Measurements from ENCODE around the gene ACTBL2.
"Not testable (repeated sequence)": the region's sequence is repeated elsewhere in the genome, so short reads cannot be mapped to it uniquely, and the experiment has no call there.

Gene ACTBL2

DNA sequence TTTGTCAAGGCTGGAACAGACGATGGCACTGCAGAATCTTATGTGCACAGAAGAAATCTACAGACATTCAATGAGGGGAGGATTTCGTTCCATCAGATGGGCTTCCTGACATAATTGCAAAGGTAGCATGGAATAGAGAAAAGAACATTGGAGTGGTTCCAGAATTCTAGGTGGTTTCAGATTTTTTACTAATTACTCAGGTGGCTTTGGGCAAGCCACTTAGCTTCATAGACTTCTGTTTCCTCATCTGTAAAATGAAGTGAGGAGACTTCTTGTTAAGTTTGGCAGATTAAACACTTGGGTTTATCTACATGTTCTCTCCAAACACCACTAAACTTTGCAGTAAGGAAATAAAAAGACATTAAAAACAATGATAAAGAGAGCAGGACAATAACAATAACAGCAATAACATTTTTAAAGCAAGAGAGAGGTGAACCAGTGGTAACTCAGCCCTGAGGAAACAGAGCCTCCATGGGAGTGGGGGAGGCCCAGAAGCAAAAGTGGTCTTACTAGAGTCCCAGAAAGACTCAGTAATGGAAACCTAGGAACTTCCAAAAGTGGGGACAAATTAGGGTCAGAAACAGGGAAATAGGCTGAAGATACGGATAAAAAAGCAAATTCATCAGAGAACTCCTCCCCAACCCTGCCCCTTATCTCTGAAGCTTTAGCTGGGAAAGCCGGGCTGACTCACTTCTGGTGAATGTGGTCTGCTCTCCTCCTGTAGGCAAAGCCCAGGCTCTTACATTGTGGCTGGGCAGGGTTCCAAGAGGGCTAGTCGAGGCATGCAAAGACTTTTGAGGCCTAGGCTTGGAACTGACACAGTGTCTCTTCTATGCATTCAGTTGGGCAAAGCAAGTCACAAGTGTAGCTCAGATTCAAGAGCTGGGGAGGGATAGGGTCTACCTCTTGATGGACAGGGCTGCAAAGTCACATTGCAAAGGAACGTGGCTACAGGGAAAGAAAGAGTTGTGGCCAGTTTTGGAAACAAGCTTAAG is 11.8 kb upstream of the ACTBL2 start:
- DNase-seq, result no peak

DNA sequence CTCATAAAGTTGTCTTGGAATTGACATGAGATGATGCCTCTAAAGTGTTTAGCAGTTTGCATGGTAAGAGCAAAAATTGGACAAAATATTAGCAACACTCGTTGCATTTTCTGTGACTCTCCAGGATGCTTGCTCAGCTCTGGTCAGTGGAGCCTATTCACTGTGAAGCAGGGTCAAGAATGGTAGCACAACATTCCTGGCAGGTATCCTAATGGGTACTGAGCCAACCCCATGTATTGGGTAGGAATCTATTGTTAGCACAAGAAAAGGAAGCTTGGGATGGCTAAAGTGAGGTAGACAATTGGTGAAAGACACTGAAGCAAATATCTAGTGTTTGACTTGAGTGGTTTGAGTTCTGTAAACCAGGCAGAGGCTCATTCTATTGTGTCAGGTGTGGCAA is 10.4 kb upstream of the ACTBL2 start:
- no peak for DNase-seq

GRCh38 chr5:57492632-57493031 is 10.0 kb upstream of the ACTBL2 start:
- DNase-seq, result no peak

DNA sequence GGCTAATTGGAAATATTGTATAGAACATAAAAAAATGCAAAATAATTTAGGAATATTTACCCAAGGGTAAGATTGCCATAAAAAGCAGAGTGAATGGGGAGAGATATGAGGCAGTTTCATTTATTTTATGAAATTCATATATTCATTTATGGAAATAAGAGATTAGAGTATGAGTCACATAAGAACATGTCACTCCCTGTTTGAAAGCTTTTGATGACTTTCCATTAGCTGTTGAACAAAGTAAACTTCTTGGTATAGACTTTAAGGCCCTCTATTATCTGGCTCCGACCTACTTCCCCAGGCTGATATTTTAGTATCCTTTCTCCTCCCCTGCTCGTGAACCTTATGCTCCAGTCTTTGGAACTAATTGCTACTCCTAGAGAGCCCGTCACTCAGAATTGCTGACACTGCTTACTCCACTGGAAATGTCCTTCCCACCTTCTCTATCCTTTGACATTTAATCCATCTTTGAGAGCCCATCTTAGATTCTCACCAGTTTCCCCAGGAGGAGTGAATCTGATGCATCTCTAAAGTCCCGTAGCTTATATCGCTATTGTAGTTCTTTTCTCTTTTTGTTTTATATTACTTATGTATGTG is 8.9 kb upstream of the ACTBL2 start:
- DNase-seq, result no peak

DNA sequence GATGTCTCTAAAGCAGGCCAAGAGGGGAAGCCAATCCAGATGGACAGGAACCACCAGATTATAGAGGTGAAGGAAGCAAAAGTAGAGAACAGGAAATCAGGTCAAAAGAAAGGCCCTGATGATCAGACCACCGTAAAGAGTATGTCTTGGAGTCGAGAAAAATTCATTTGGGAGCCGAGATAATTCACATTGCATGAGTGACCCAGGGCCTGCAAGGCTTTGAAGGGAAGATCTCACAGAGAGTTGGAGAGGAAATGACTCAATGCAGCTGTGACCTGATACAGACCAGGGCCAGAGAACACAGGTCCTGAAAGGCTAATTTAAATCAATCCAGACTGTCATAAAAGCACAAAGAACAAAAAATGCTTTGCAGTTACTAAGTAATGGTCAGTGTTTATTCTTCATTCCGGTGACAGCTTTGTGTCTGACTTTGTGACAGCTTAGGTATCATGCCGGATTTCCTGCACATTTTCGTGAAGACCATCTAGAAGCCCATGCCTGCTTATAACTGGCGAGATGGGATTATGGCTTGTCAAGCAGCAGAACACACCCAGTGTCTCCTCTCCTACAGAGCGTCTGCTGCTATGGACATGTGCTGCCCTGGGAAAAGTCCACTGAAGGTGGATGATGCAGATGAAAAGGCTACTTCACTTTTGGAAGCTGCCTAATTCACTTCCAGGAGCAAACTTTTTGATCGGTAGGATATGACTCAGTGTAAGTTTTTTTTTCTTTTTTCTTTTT is 5.8 kb upstream of the ACTBL2 start:
- DNase-seq, result no peak

GRCh38 chr5:57486027-57486602 is 3.5 kb upstream of the ACTBL2 start:
- no peak for DNase-seq

DNA sequence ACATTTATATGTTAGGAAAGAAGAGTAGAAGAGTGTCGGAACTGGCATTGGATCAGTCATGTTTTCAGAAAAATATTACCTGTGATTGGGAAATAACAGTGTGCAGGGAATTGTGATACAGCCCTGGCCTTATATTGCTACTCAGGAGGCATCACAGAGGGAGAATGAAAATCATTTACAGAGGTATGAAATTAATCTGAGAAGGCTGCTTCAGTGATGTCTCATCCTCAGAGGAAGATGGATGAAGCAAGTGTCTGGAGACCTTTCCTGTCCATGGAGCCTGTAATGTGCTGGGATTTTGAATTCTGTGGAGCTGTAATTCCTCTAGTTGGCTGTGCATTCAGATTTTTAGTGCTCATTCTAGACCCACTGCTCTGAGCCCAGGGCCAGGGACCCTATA is 3.8 kb downstream of the ACTBL2 start:
- DNase-seq, result no peak

DNA sequence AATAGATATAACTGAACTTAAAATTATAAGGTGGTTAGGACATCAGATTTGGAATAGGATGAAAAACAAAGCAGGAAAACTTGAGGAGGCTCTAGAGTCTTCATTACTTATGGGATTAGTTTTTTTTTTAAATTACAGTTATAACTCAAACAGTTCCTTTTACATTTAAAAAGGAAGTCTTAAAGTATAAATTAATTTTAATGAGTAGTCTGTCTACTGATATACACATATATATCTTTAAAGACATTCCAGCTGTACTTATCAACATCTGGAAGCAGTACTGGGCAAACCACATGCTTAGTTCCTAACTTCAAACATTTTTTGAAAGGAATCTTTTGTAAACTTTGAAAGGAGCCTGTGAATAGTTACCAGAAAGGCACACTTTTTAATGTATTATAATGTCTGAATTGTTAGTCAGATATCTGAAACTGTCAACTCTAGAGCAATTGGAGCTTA is 6.0 kb downstream of the ACTBL2 start:
- no peak for DNase-seq

DNA sequence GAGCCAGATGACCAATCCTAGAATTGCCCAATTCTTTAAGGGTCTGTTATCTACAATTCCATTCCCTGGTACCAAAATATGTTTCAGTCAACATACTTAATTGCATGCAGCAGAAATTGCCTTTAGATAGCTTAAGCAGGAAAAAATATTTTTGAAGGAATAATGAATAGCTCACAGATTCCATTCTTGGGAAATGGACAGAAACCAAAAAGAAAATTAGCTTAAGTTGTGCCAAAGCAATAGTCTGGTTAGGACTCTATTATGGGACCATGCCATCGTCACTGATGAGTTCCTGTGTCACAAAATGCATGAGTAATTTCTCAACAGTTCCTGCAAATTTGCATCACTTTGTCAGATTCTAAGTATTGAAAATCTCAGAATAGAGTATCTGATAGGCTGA is 12.3 kb downstream of the ACTBL2 start:
- no peak for DNase-seq

- DNase-seq, result no peak
Measured at GRCh38 chr5:57468481-57469163, 14.0 kb downstream of the ACTBL2 start.

- DNase-seq, result no peak
Measured at GRCh38 chr5:57466544-57466943, 16.1 kb downstream of the ACTBL2 start.

GRCh38 chr5:57460056-57460455 is 22.6 kb downstream of the ACTBL2 start:
- not testable (repeated sequence) for DNase-seq

- DNase-seq, result no peak
Measured at GRCh38 chr5:57458443-57458842, 24.2 kb downstream of the ACTBL2 start.

- no peak for DNase-seq
Measured at GRCh38 chr5:57456531-57457135, 26.0 kb downstream of the ACTBL2 start.

DNA sequence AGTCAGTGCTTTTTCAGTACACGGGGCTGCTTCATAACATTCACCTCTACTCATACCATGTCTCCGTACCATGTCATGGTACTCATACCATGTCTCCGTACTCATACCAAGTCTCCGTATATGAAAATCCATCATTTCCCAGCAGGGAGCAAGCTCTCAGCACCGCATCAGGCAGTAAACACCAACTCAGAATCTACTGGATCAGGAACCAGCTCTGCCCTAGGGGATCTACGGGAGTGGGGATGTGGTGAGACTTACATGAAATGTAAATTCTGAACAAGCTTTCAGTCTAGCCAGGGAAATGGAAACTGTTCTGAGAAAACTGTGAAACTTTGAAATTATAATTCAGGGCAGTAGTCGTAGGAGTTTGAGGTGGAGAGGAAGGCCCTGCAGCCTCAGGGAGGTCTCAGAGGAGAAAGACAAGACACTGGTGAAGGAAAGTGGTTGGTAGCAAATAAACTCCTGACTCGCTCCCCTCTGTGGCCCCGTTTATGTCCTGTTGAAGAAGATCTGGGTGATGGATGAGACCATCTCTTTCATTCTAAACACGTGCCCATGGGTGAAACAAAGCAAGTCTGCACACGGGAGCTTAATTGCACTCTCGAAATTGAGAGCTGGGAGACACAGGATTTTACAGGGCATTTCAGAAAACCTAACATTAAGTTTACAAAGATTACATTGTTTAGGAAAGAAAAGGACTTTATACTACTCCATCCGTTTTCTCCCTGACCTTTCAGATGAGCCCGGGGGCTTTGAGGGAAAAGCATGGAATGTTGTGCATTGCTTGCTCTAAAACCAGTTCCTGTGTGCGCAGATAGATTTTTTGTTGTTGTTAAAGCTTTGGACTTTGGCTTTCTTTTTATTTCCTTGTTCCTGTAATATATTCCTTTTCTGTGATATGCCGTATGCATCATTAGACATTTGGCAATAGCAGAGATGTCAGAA is 26.8 kb downstream of the ACTBL2 start:
- no peak for DNase-seq

DNA sequence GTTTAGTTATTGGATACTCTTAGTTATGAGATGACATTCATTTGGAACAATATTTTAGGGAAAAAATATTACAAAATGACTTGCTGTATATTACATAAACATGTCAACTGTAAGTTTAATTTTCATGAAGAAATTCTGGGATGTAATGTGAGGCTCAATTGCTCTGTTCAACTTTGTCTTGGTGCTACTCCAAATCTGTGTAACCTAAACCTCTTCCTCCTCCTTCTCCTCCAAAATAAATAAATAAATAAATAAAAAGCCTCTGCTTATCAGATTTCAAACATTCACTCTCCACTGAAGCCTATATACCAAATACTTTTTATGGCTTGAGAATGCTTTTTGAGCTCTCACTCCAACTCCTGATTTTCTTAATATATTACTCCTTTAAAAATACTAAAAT is 27.7 kb downstream of the ACTBL2 start:
- no peak for DNase-seq

DNA sequence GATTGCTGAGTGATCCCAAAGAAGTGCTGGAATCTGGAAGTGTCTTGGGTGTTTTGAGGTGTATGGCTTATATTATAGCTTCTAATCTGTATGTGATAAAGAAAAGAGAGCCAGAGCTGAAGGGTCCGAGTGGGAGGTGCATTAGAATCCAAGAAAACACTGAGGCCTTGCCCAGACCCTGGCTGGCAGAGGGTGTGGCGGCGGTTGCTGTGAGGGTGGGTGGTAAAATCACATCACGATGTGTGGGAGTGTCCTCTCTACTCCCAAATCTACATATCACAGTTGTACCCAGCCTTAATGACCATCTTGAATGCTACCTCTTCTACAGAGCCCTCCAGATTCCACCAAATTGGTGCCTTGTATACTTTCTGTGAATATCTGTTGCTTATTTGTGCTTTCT is 28.9 kb downstream of the ACTBL2 start:
- DNase-seq, result no peak

DNA sequence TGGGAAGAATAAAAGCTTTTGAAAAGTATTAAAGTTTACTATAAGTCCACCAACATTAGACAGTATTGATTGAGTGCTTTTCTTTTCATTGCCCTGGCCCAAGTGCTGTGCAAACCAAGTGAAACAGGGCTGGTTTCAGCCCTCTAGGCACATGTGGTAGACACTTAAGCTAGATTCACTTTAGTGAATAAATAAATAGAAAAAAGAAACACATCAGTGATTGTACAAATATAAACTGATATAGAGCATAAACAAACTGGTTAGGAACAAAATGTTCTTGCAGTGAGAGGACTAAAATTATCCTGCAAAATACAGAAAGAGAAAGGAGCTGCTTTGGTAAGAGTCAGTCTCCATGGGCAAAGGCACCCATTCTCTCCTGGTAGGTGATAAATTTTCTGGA is 29.7 kb downstream of the ACTBL2 start:
- no peak for DNase-seq

DNA sequence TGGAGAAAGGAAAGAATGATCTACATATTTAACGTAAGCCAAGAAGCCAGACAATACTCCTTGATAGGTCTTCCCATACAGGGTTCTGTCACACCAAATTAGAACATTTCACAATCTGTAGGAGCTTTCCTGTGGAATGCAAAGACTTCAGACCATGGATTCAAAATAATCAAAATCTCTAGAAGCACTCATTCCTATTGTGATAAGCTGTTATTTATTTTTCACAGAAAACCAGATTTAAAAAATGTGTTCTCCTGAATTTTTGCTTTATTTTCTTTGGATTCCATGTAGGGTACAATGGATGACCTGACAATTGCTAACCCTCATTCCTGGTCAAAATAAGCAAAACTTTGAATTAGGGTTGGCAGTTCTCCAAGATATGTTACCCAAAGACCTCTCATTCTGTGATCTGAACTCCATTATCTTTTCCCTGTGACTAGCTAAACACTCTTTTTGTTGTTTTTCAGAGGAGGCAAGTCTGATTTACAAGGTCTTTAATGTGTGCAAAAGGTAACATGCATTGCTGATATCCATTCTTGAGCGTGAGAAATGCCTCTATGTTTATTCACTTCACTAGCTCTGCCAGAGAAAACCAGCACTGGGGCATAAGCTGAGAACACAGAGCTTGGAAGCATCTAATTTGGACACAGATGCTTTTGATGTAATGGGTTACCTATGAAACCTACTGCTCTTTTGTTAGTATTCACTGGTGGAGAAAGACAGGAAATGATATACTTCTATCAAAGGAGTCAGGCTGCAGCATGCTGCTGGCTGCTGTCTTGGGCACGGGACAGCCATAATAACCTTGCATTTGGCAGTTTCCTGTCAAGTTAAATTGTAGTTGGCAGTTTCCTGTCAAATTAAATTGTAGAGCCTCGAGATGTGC is 31.4 kb downstream of the ACTBL2 start:
- no peak for DNase-seq

GRCh38 chr5:57448751-57449150 is 33.9 kb downstream of the ACTBL2 start:
- DNase-seq, result no peak

All from activated naive CD4-positive, alpha-beta T cell (primary cell).